ENCODE data around the gene SLC35B2. TPM values are rescaled to one million over a fixed set of nuclear protein-coding genes. Genes with fewer than 3 reads are reported as not detected.

SLC35B2 gene
- total RNA-seq, 2 experiments from 2014 or later, result 6.4 to 7.0 TPM

DNA sequence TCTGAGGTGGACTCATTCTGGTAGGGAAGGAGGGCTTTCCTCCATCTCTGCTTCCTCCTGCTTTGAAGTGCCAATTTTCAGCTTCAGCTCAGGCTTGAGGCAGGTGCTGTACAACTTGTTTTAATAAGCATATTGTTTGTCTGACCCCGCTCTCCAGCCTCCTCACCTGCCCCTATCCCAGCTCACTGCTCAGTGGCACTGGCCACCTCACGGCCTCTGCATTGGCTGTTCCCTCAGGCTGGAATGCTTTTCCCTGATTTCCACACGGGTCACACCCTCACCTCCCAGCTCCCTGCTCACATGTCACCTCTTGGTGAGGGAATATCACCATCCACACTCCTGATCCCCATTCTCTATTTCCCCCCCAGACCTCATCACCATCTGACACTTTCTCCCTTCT lies 41.5 kb upstream of the SLC35B2 start:
- Histone ChIP-seq H3K36me3 (ENCODE audit: insufficient read depth, low read length) (peaks cover 32% of the 10 kb centered on the region), H3K4me3 (ENCODE audit: low read length) (no peak overlapping the region), H3K4me1 (ENCODE audit: insufficient read depth, low read length) (peaks cover 16% of the 10 kb centered on the region), H3K9me3 (ENCODE audit: control insufficient read depth in 1 of 2, insufficient read depth in 1 of 2, low read length in 2 of 2) (peaks cover 0 to 5% of the 10 kb centered on the region in 2 experiments), H3K27me3 (ENCODE audit: control insufficient read depth in 1 of 2, insufficient read depth in 2 of 2, low read length in 2 of 2) (peaks cover 30 to 32% of the 10 kb centered on the region in 2 experiments), H3K27ac (ENCODE audit: low read depth in 1 of 2, low read length in 2 of 2) (no peak overlapping the region)
- no peak for DNase-seq
- H3K27ac Mint-ChIP-seq, result no peak overlapping the region
- ChIA-PET CTCF (no interaction called here), POLR2A (interaction anchor here (0.7 to 4.0 kb wide), 2 partner anchors 15 to 23 kb away, joined by 4 to 18 read pairs; partner anchors contain the start of gene AARS2)
- H3K27me3 Mint-ChIP-seq, result peaks cover 31% of the 10 kb centered on the region
- peak overlapping the region; percentile 61 for H3K4me3 Mint-ChIP-seq
- H3K4me1 Mint-ChIP-seq (ENCODE audit: low read depth), result peaks cover 15% of the 10 kb centered on the region
- intact Hi-C loops (cut with DNase I, micrococcal nuclease), result no loop called here
- TF ChIP-seq CTCF (IDR thresholded peaks at IDR 0.05), result no peak
- no peaks in the 10 kb centered on the region for H3K9me3 Mint-ChIP-seq
- H3K36me3 Mint-ChIP-seq (ENCODE audit: low read depth), result peaks cover 36% of the 10 kb centered on the region
- ATAC-seq (ENCODE audit: poor library complexity), result no peak

GRCh38 chr6:44298055-44298803 lies 40.9 kb upstream of the SLC35B2 start:
- POLR2A ChIA-PET, result interaction anchor here (0.7 to 4.0 kb wide), 2 partner anchors 15 to 22 kb away, joined by 4 to 18 read pairs; partner anchors contain the start of gene AARS2
- intact Hi-C loops (cut with DNase I, micrococcal nuclease), result no loop called here

More at GRCh38 chr6:44298055-44298803, 40.9 kb upstream of the SLC35B2 start:
- peaks cover 34 to 39% of the 10 kb centered on the region in 2 experiments for H3K27me3 ChIP-seq (ENCODE audit: control insufficient read depth in 1 of 2, insufficient read depth in 2 of 2, low read length in 2 of 2)
- no peak overlapping the region for H3K27ac Mint-ChIP-seq
- no peaks in the 10 kb centered on the region for H3K9me3 Mint-ChIP-seq
- peak overlapping the region; percentile 54 for H3K4me3 Mint-ChIP-seq
- H3K36me3 ChIP-seq (ENCODE audit: insufficient read depth, low read length), result peaks cover 27% of the 10 kb centered on the region
- no peak overlapping the region for H3K27ac ChIP-seq (ENCODE audit: low read depth in 1 of 2, low read length in 2 of 2)
- CTCF ChIA-PET, result interaction anchor here (3.1 kb wide), 1 partner anchor 15 kb away, joined by 12 read pairs; the partner anchor contains the start of gene AARS2
- peaks cover 15% of the 10 kb centered on the region for H3K4me1 Mint-ChIP-seq (ENCODE audit: low read depth)
- peak overlapping the region; percentile 7 for H3K4me3 ChIP-seq (ENCODE audit: low read length)
- ATAC-seq (ENCODE audit: poor library complexity) (no peak), DNase-seq (no peak)
- H3K9me3 ChIP-seq (ENCODE audit: control insufficient read depth in 1 of 2, insufficient read depth in 1 of 2, low read length in 2 of 2), result peaks cover 0 to 5% of the 10 kb centered on the region in 2 experiments
- H3K4me1 ChIP-seq (ENCODE audit: insufficient read depth, low read length), result peaks cover 16% of the 10 kb centered on the region
- H3K36me3 Mint-ChIP-seq (ENCODE audit: low read depth), result peaks cover 29% of the 10 kb centered on the region
- peaks cover 38% of the 10 kb centered on the region for H3K27me3 Mint-ChIP-seq
- TF ChIP-seq CTCF (IDR thresholded peaks at IDR 0.05), result no peak
